Body of pancreas (tissue), 4 donors: ENCODE data around the gene RSKR.

ENCODE experiments used
- CTCF ChIP-seq, 7 experiments: fragments of 450-650 bp in 4 of 7; fragments of 200-600 bp in 3 of 7; sonication (generic) in 3 of 7; IDR thresholded peaks; one replicate each; pipeline ENCODE4 v1.5.1; 2016 to 2019; ENCODE audit warnings: antibody characterized with exemption in 7 of 7
- POLR2A ChIP-seq, 3 donors: fragments of 450-650 bp; IDR thresholded peaks; one replicate each; pipeline ENCODE4 v1.6.1; 2016; ENCODE audit warnings: antibody characterized with exemption in 3 of 3, mild to moderate bottlenecking in 2 of 3

GRCh38 chr17:28643983-28644786, 30.2 kb upstream of the RSKR start:
- TF ChIP-seq CTCF (IDR thresholded peaks at IDR 0.05) (peak; percentile 15 to 68 (median 59)), POLR2A (IDR thresholded peaks at IDR 0.05) (no peak)
